ACC112 (cell line): ENCODE data around the gene SYNJ2.

Source experiments
- H2AFZ ChIP-seq: fragments of 200-600 bp; sonication (generic); one replicate; pipeline ENCODE4 v1.6.0; 2017; ENCODE audit warnings: antibody characterized with exemption, low read length; ENCODE audit not compliant: unreplicated experiment
- H3K27ac ChIP-seq: fragments of 200-600 bp; sonication (generic); 2 replicates; pipeline ENCODE4 v1.5.1; 2014; ENCODE audit warnings: low read depth, mild to moderate bottlenecking, antibody characterized with exemption, low read length, moderate library complexity
- H3K27me3 ChIP-seq: fragments of 200-600 bp; sonication (generic); 2 replicates; pipeline ENCODE4 v1.6.1; 2014; ENCODE audit warnings: mild to moderate bottlenecking, antibody characterized with exemption, low read length, moderate library complexity, mixed read lengths; ENCODE audit not compliant: insufficient read depth
- H3K36me3 ChIP-seq: fragments of 200-600 bp; sonication (generic); 2 replicates; pipeline ENCODE4 v1.6.1; 2016; ENCODE audit warnings: mild to moderate bottlenecking, antibody characterized with exemption, low read length, moderate library complexity, mixed read lengths; ENCODE audit not compliant: insufficient read depth
- H3K4me1 ChIP-seq: fragments of 200-600 bp; sonication (generic); one replicate; pipeline ENCODE4 v1.6.1; 2016; ENCODE audit warnings: low read length, mixed read lengths; ENCODE audit not compliant: insufficient read depth, unreplicated experiment, control insufficient read depth
- H3K4me3 ChIP-seq: fragments of 200-600 bp; sonication (generic); 2 replicates; pipeline ENCODE4 v1.5.1; 2014; ENCODE audit warnings: mild to moderate bottlenecking, low read depth, low read length
- H3K79me2 ChIP-seq: fragments of 200-600 bp; sonication (generic); one replicate; pipeline ENCODE4 v1.6.0; 2016; ENCODE audit warnings: low read length; ENCODE audit not compliant: control insufficient read depth, unreplicated experiment, insufficient read depth

SYNJ2 gene

GRCh38 chr6:158024566-158025297 lies 43.1 kb downstream of the SYNJ2 start:
- H3K4me1 ChIP-seq, result peaks cover 35% of the 10 kb centered on the region
- H3K4me3 ChIP-seq, result no peak overlapping the region
- H2AFZ ChIP-seq, result no peak overlapping the region
- peak overlapping the region; percentile 97 for H3K27ac ChIP-seq
- H3K27me3 ChIP-seq, result no peaks in the 10 kb centered on the region
- H3K36me3 ChIP-seq, result peaks cover 13% of the 10 kb centered on the region
- peaks cover 45% of the 10 kb centered on the region for H3K79me2 ChIP-seq

GRCh38 chr6:158026054-158026900 lies 44.6 kb downstream of the SYNJ2 start:
- Histone ChIP-seq H3K27me3 (no peaks in the 10 kb centered on the region), H3K79me2 (peaks cover 32% of the 10 kb centered on the region), H3K36me3 (no peaks in the 10 kb centered on the region), H3K4me1 (peaks cover 48% of the 10 kb centered on the region), H2AFZ (no peak overlapping the region), H3K4me3 (peak overlapping the region; percentile 23), H3K27ac (peak overlapping the region; percentile 97)

- H3K4me1 ChIP-seq, result peaks cover 55% of the 10 kb centered on the region
- H2AFZ ChIP-seq, result no peak overlapping the region
- peak overlapping the region; percentile 23; the same call in 1 of the 2 replicates for H3K4me3 ChIP-seq
Observed at GRCh38 chr6:158026901-158027589, 45.4 kb downstream of the SYNJ2 start.

GRCh38 chr6:158027590-158028285 lies 46.1 kb downstream of the SYNJ2 start:
- Histone ChIP-seq H3K4me3 (no peak overlapping the region), H3K27ac (peak overlapping the region; percentile 97), H3K79me2 (peaks cover 29% of the 10 kb centered on the region), H3K36me3 (no peaks in the 10 kb centered on the region), H3K4me1 (peaks cover 62% of the 10 kb centered on the region), H3K27me3 (no peaks in the 10 kb centered on the region), H2AFZ (no peak overlapping the region)

More at GRCh38 chr6:158026901-158027589, 45.4 kb downstream of the SYNJ2 start:
- Histone ChIP-seq H3K27me3 (no peaks in the 10 kb centered on the region), H3K36me3 (no peaks in the 10 kb centered on the region), H3K79me2 (peaks cover 31% of the 10 kb centered on the region), H3K27ac (peak overlapping the region; percentile 97)

GRCh38 chr6:158028421-158028820 lies 46.8 kb downstream of the SYNJ2 start:
- peaks cover 34% of the 10 kb centered on the region for H3K79me2 ChIP-seq
- H3K36me3 ChIP-seq, result peaks cover 2% of the 10 kb centered on the region; the same call in 1 of the 2 replicates
- H2AFZ ChIP-seq, result no peak overlapping the region
- H3K27me3 ChIP-seq, result no peaks in the 10 kb centered on the region
- peak overlapping the region; percentile 97; the same call in 1 of the 2 replicates for H3K27ac ChIP-seq
- no peak overlapping the region for H3K4me3 ChIP-seq
- peaks cover 69% of the 10 kb centered on the region for H3K4me1 ChIP-seq

GRCh38 chr6:158028876-158029275 lies 47.2 kb downstream of the SYNJ2 start:
- H3K4me1 ChIP-seq, result peaks cover 73% of the 10 kb centered on the region

GRCh38 chr6:158029668-158030230 lies 48.1 kb downstream of the SYNJ2 start:
- Histone ChIP-seq H3K4me1 (peaks cover 73% of the 10 kb centered on the region), H3K27me3 (no peaks in the 10 kb centered on the region), H3K4me3 (no peak overlapping the region), H3K36me3 (peaks cover 13% of the 10 kb centered on the region; the same call in 1 of the 2 replicates), H2AFZ (no peak overlapping the region), H3K27ac (peak overlapping the region; percentile 96), H3K79me2 (peaks cover 46% of the 10 kb centered on the region)

More at GRCh38 chr6:158028876-158029275, 47.2 kb downstream of the SYNJ2 start:
- Histone ChIP-seq H3K27ac (peak overlapping the region; percentile 97), H3K79me2 (peaks cover 38% of the 10 kb centered on the region), H3K36me3 (peaks cover 7% of the 10 kb centered on the region; the same call in 1 of the 2 replicates), H2AFZ (no peak overlapping the region), H3K27me3 (no peaks in the 10 kb centered on the region), H3K4me3 (no peak overlapping the region)

- Histone ChIP-seq H3K4me3 (no peak overlapping the region), H3K27ac (peak overlapping the region; percentile 96), H3K79me2 (peaks cover 44% of the 10 kb centered on the region), H2AFZ (no peak overlapping the region), H3K4me1 (peaks cover 66% of the 10 kb centered on the region), H3K36me3 (peaks cover 13% of the 10 kb centered on the region; the same call in 1 of the 2 replicates), H3K27me3 (no peaks in the 10 kb centered on the region)
Observed at GRCh38 chr6:158030380-158031300, 49.0 kb downstream of the SYNJ2 start.
